ENCODE results near the gene MEOX1.

MEOX1 gene

DNA sequence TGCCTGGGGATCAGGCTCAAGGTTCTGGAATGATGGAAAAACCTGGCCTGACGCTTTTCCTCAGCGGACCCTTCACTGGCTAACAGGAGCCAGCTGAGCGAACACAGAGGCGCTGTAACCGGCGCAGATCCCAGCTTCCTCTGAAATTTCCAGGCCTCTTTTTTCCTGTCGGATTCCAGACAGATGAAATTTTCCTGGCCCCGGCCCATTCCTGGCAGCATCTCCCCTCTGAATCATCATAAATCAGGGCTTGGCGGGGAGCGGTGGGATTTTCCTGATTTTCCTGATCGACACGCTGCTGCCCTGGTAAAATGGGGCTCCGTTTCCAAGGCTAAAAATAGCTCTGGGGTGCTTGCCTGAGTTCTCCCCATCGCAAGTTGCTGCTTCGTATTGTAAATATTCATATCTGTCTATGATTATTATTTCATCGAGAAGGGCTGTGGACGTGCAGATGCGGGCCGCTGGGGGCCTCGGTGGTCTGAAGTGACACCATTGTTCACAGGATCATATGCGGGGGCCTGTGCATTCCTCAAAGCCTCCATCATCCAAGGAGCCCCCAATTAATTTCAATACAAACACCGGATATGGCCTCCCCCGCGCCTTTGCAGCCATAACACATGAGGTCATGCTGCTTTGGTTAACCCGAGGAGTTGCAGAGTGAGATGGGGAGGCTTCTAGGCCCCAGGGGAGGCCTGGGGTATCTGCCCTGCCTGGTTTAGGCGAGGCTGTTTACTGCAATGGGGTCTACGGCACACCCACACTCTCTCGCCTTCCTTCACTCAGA is 69.8 kb downstream of the MEOX1 start:
- DNase-seq (ENCODE audit: low read depth in 2 of 2) = no peak

DNA sequence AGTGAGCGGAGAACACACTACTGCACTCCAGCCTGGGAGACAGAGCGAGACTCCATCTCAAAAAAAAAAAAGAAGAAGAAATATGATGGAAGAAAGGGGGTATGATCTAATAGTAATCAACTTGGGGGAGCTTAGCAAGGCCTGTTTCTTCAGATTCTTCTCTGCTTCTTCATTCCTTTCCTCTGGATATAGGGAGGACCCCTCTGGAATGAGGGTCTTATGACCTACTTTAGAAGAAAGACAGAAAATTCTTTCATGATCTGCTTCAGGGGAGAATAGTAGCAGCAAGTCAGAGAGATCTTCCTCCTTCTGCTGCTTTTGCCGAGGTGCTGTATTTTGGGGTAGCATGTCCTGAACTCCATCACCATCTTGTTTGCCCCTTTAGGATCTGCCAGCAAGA is 70.7 kb downstream of the MEOX1 start:
- no peak for DNase-seq (ENCODE audit: low read depth in 2 of 2)
